ENCODE results near the gene TSPOAP1.

- TF ChIP-seq ZFP3 (CRISPR knock-in tag; IDR thresholded peaks at IDR 0.05) (no peak), PATZ1 (CRISPR knock-in tag; IDR thresholded peaks at IDR 0.05; ENCODE audit: borderline replicate concordance) (no peak), ARNTL (CRISPR knock-in tag; IDR thresholded peaks at IDR 0.05; ENCODE audit: borderline replicate concordance, low read depth) (no peak), ZNF565 (CRISPR knock-in tag; conservative IDR thresholded peaks at IDR 0.05; ENCODE audit: low read depth) (no peak), RARB (CRISPR knock-in tag; IDR thresholded peaks at IDR 0.05) (no peak), ESRRG (CRISPR knock-in tag; IDR thresholded peaks at IDR 0.05) (no peak), ZC3H10 (CRISPR knock-in tag; IDR thresholded peaks at IDR 0.05) (no peak), TOX (CRISPR knock-in tag; IDR thresholded peaks at IDR 0.05; ENCODE audit: borderline replicate concordance) (no peak), PPARA (CRISPR knock-in tag; IDR thresholded peaks at IDR 0.05; ENCODE audit: borderline replicate concordance) (no peak), POU6F1 (CRISPR knock-in tag; IDR thresholded peaks at IDR 0.05; ENCODE audit: borderline replicate concordance, low read depth) (no peak), ISL1 (CRISPR knock-in tag; IDR thresholded peaks at IDR 0.05) (no peak), TSHZ2 (CRISPR knock-in tag; IDR thresholded peaks at IDR 0.05) (no peak), CREB5 (CRISPR knock-in tag; IDR thresholded peaks at IDR 0.05; ENCODE audit: low read depth) (no peak)
These were observed 50.6 kb downstream of the TSPOAP1 start for GRCh38 chr17:58277802-58278595.
